ENCODE results near the gene EPHB1.

- TF ChIP-seq REST (IDR thresholded peaks at IDR 0.05; ENCODE audit: insufficient replicate concordance, low read depth) (no peak), POLR2AphosphoS5 (IDR thresholded peaks at IDR 0.05; ENCODE audit: low read depth) (peak; percentile 96), CTCF (IDR thresholded peaks at IDR 0.05; ENCODE audit: insufficient read depth, low read length) (no peak)
These were observed 431.0 kb downstream of the EPHB1 start for GRCh38 chr3:135226057-135226456.
